ENCODE data around the gene PGR.

The PGR gene

DNA sequence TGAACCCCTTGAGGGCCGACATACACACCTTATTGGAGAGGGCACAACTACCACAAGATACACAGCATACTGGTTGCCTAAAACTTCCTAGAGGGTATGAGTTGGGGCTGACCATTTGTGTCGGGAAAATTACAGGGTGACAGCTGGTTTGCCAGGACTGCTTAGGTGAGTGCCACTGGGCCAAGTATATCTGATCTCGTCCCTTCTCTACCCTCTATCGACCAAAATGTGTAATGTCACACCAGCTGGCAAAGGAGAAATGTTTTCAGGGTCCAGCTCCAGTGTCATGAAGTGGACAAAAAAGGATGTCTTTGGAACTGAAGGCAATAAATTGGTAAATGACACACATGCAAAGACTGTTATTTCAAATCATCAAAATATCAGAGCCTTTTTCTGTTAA is 126.1 kb downstream of the PGR start:
- Histone ChIP-seq H2BK12ac (ENCODE audit: low read length) (no peak overlapping the region), H3K9ac (ENCODE audit: low read depth, low read length, poor library complexity) (no peak overlapping the region), H3K18ac (ENCODE audit: low read length) (no peak overlapping the region), H3K4me2 (ENCODE audit: insufficient read depth, low read length, poor library complexity, severe bottlenecking) (no peak overlapping the region), H3K4me3 (ENCODE audit: low read length in 2 of 2) (no peak overlapping the region), H3K79me1 (ENCODE audit: low read depth, low read length) (no peaks in the 10 kb centered on the region), H2BK5ac (ENCODE audit: low read length) (no peak overlapping the region), H4K8ac (ENCODE audit: low read depth, low read length) (no peak overlapping the region), H3K14ac (ENCODE audit: low read length) (no peak overlapping the region), H3K27me3 (ENCODE audit: control insufficient read depth in 3 of 3, insufficient read depth in 3 of 3, low read depth in 1 of 3, low read length in 3 of 3) (no peaks in the 10 kb centered on the region), H3K4me1 (ENCODE audit: control insufficient read depth in 2 of 2, insufficient read depth in 1 of 2, low read depth in 1 of 2, low read length in 2 of 2) (peaks cover 0 to 5% of the 10 kb centered on the region in 2 donors), H4K91ac (ENCODE audit: low read depth, low read length, poor library complexity) (no peak overlapping the region), H3K36me3 (replicated peaks in 1 of 2; ENCODE audit: control insufficient read depth in 2 of 2, insufficient read depth in 2 of 2, low read length in 2 of 2) (no peaks in the 10 kb centered on the region), H2AK5ac (ENCODE audit: low read depth, low read length) (no peak overlapping the region), H2AFZ (ENCODE audit: low read length) (no peak overlapping the region), H2BK15ac (ENCODE audit: low read length) (no peak overlapping the region), H3K4ac (ENCODE audit: low read length) (no peak overlapping the region), H3K27ac (replicated peaks; ENCODE audit: low read length) (no peak overlapping the region), H3K23ac (ENCODE audit: low read depth, low read length, poor library complexity) (no peak overlapping the region), H2BK120ac (ENCODE audit: low read depth, low read length) (no peak overlapping the region), H3K9me3 (replicated peaks in 1 of 2; ENCODE audit: control insufficient read depth in 2 of 2, insufficient read depth in 1 of 2, low read depth in 1 of 2, low read length in 2 of 2) (no peaks in the 10 kb centered on the region)
- DNase-seq (ENCODE audit: low spot score) = no peak
- no CpG with 5 or more reads among the region's 4 CpGs for WGBS, 2 donors (ENCODE audit: extremely low coverage in 2 of 2, insufficient read length in 2 of 2, insufficient replicate concordance in 1 of 2)

- H3K4me3 ChIP-seq (ENCODE audit: low read length in 2 of 2) = no peak overlapping the region
- no peak overlapping the region for H3K18ac ChIP-seq (ENCODE audit: low read length)
- no peak overlapping the region for H2BK5ac ChIP-seq (ENCODE audit: low read length)
- no peak overlapping the region for H3K23ac ChIP-seq (ENCODE audit: low read depth, low read length, poor library complexity)
- no peak overlapping the region for H4K8ac ChIP-seq (ENCODE audit: low read depth, low read length)
- no peak overlapping the region for H3K9ac ChIP-seq (ENCODE audit: low read depth, low read length, poor library complexity)
- H2AK5ac ChIP-seq (ENCODE audit: low read depth, low read length) = no peak overlapping the region
- no CpG with 5 or more reads among the region's 1 CpG for WGBS, 2 donors (ENCODE audit: extremely low coverage in 2 of 2, insufficient read length in 2 of 2, insufficient replicate concordance in 1 of 2)
- DNase-seq (ENCODE audit: low spot score) = no peak
- H3K27ac ChIP-seq (replicated peaks; ENCODE audit: low read length) = no peak overlapping the region
- H2BK12ac ChIP-seq (ENCODE audit: low read length) = no peak overlapping the region
- H3K9me3 ChIP-seq (replicated peaks in 1 of 2; ENCODE audit: control insufficient read depth in 2 of 2, insufficient read depth in 1 of 2, low read depth in 1 of 2, low read length in 2 of 2) = no peaks in the 10 kb centered on the region
- H2BK120ac ChIP-seq (ENCODE audit: low read depth, low read length) = no peak overlapping the region
- no peak overlapping the region for H3K14ac ChIP-seq (ENCODE audit: low read length)
- H2BK15ac ChIP-seq (ENCODE audit: low read length) = no peak overlapping the region
- no peak overlapping the region for H4K91ac ChIP-seq (ENCODE audit: low read depth, low read length, poor library complexity)
- no peak overlapping the region for H3K4me2 ChIP-seq (ENCODE audit: insufficient read depth, low read length, poor library complexity, severe bottlenecking)
- H3K4ac ChIP-seq (ENCODE audit: low read length) = no peak overlapping the region
- no peaks in the 10 kb centered on the region for H3K27me3 ChIP-seq (ENCODE audit: control insufficient read depth in 3 of 3, insufficient read depth in 3 of 3, low read depth in 1 of 3, low read length in 3 of 3)
- no peaks in the 10 kb centered on the region for H3K79me1 ChIP-seq (ENCODE audit: low read depth, low read length)
- H2AFZ ChIP-seq (ENCODE audit: low read length) = no peak overlapping the region
- peaks cover 0 to 5% of the 10 kb centered on the region in 2 donors for H3K4me1 ChIP-seq (ENCODE audit: control insufficient read depth in 2 of 2, insufficient read depth in 1 of 2, low read depth in 1 of 2, low read length in 2 of 2)
- no peaks in the 10 kb centered on the region for H3K36me3 ChIP-seq (replicated peaks in 1 of 2; ENCODE audit: control insufficient read depth in 2 of 2, insufficient read depth in 2 of 2, low read length in 2 of 2)
These were observed 129.9 kb downstream of the PGR start for GRCh38 chr11:100999756-101000155.

DNA sequence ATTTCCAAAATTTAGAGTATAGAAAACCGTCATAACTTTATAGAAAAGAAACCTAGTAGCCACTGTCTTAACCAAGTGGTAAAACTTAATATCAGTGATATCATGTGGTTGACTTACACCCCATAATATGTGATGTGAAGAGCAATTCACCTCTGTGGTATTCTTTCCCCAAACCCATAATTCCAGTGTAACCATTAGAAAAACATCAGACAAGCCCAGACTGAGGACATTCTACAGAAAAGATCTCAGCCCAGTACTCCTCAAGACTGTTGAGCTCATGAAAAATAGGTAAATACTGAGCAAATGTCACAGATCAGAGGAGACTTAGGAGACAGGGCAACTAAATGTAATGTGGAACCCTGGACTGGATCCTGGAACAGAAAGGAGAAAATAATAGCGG is 134.6 kb downstream of the PGR start:
- H2BK120ac ChIP-seq (ENCODE audit: low read depth, low read length) = no peak overlapping the region
- H3K4ac ChIP-seq (ENCODE audit: low read length) = no peak overlapping the region
- H2AFZ ChIP-seq (ENCODE audit: low read length) = no peak overlapping the region
- H3K36me3 ChIP-seq (replicated peaks in 1 of 2; ENCODE audit: control insufficient read depth in 2 of 2, insufficient read depth in 2 of 2, low read length in 2 of 2) = no peaks in the 10 kb centered on the region
- H2BK5ac ChIP-seq (ENCODE audit: low read length) = no peak overlapping the region
- H2BK15ac ChIP-seq (ENCODE audit: low read length) = no peak overlapping the region
- no peak overlapping the region for H3K14ac ChIP-seq (ENCODE audit: low read length)
- no peak overlapping the region for H3K23ac ChIP-seq (ENCODE audit: low read depth, low read length, poor library complexity)
- H3K9me3 ChIP-seq (replicated peaks in 1 of 2; ENCODE audit: control insufficient read depth in 2 of 2, insufficient read depth in 1 of 2, low read depth in 1 of 2, low read length in 2 of 2) = no peaks in the 10 kb centered on the region
- H3K27ac ChIP-seq (replicated peaks; ENCODE audit: low read length) = no peak overlapping the region
- no peak overlapping the region for H4K91ac ChIP-seq (ENCODE audit: low read depth, low read length, poor library complexity)
- no peak overlapping the region for H3K4me2 ChIP-seq (ENCODE audit: insufficient read depth, low read length, poor library complexity, severe bottlenecking)
- H3K79me1 ChIP-seq (ENCODE audit: low read depth, low read length) = no peaks in the 10 kb centered on the region
- no peaks in the 10 kb centered on the region for H3K27me3 ChIP-seq (ENCODE audit: control insufficient read depth in 3 of 3, insufficient read depth in 3 of 3, low read depth in 1 of 3, low read length in 3 of 3)
- no peak overlapping the region for H3K4me3 ChIP-seq (ENCODE audit: low read length in 2 of 2)
- H2BK12ac ChIP-seq (ENCODE audit: low read length) = no peak overlapping the region
- H3K9ac ChIP-seq (ENCODE audit: low read depth, low read length, poor library complexity) = no peak overlapping the region
- H3K4me1 ChIP-seq (ENCODE audit: control insufficient read depth in 2 of 2, insufficient read depth in 1 of 2, low read depth in 1 of 2, low read length in 2 of 2) = peaks cover 0 to 5% of the 10 kb centered on the region in 2 donors
- H4K8ac ChIP-seq (ENCODE audit: low read depth, low read length) = no peak overlapping the region
- H2AK5ac ChIP-seq (ENCODE audit: low read depth, low read length) = no peak overlapping the region
- no peak for DNase-seq (ENCODE audit: low spot score)
- no peak overlapping the region for H3K18ac ChIP-seq (ENCODE audit: low read length)
- no CpG with 5 or more reads among the region's 2 CpGs for WGBS, 2 donors (ENCODE audit: extremely low coverage in 2 of 2, insufficient read length in 2 of 2, insufficient replicate concordance in 1 of 2)

DNA sequence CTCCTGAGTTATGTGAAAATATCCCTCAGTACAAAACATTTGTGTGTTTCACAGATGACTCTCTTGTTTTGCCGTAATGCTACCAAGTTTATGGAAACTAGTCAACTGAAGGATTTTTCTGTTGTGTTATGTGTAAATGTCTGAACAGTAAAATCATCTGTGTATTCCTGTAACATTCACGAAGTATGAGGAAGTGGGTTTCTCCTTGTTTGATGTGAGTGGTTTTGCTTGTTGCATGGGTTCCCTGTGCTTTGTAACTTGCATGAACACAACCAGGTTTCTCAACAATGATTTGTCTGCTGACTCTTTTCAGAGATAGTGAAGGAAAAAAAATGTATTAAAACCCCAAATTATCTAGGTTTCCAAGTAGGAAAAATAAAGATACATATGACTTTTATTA is 138.1 kb downstream of the PGR start:
- Histone ChIP-seq H3K4me3 (ENCODE audit: low read length in 2 of 2) (no peak overlapping the region), H2BK12ac (ENCODE audit: low read length) (no peak overlapping the region), H2BK15ac (ENCODE audit: low read length) (no peak overlapping the region), H2BK5ac (ENCODE audit: low read length) (no peak overlapping the region), H3K23ac (ENCODE audit: low read depth, low read length, poor library complexity) (no peak overlapping the region), H2AFZ (ENCODE audit: low read length) (no peak overlapping the region), H3K9me3 (replicated peaks in 1 of 2; ENCODE audit: control insufficient read depth in 2 of 2, insufficient read depth in 1 of 2, low read depth in 1 of 2, low read length in 2 of 2) (no peaks in the 10 kb centered on the region), H4K8ac (ENCODE audit: low read depth, low read length) (no peak overlapping the region), H4K91ac (ENCODE audit: low read depth, low read length, poor library complexity) (no peak overlapping the region), H3K27me3 (ENCODE audit: control insufficient read depth in 3 of 3, insufficient read depth in 3 of 3, low read depth in 1 of 3, low read length in 3 of 3) (no peaks in the 10 kb centered on the region), H3K79me1 (ENCODE audit: low read depth, low read length) (no peaks in the 10 kb centered on the region), H3K27ac (replicated peaks; ENCODE audit: low read length) (no peak overlapping the region), H3K9ac (ENCODE audit: low read depth, low read length, poor library complexity) (no peak overlapping the region), H3K4ac (ENCODE audit: low read length) (no peak overlapping the region), H2BK120ac (ENCODE audit: low read depth, low read length) (no peak overlapping the region), H3K4me2 (ENCODE audit: insufficient read depth, low read length, poor library complexity, severe bottlenecking) (no peak overlapping the region), H3K36me3 (replicated peaks in 1 of 2; ENCODE audit: control insufficient read depth in 2 of 2, insufficient read depth in 2 of 2, low read length in 2 of 2) (no peaks in the 10 kb centered on the region), H3K14ac (ENCODE audit: low read length) (no peak overlapping the region), H3K18ac (ENCODE audit: low read length) (no peak overlapping the region), H3K4me1 (ENCODE audit: control insufficient read depth in 2 of 2, insufficient read depth in 1 of 2, low read depth in 1 of 2, low read length in 2 of 2) (no peaks in the 10 kb centered on the region), H2AK5ac (ENCODE audit: low read depth, low read length) (no peak overlapping the region)
- DNase-seq (ENCODE audit: low spot score) = no peak
- WGBS, 2 donors (ENCODE audit: extremely low coverage in 2 of 2, insufficient read length in 2 of 2, insufficient replicate concordance in 1 of 2) = no CpG with 5 or more reads among the region's 2 CpGs
